Right renal cortex interstitium (tissue), 3 donors: ENCODE data around the gene ZFX. TPM values are rescaled to one million over a fixed set of nuclear protein-coding genes. Genes with fewer than 3 reads are reported as not detected.

Experiments used
- DNase-seq, 3 donors: peaks; one replicate each; pipeline ENCODE4 v3.0.0-alpha.2; 2013; ENCODE audit warnings: low read depth in 3 of 3, low spot score in 2 of 3
- polyA plus RNA-seq, 3 donors: library from polyadenylated mRNA; unstranded; fragments of 120-200 nt; gene quantifications; one replicate each; pipeline ENCODE4 v1.2.1, GENCODE V29; 2013; ENCODE audit not compliant: insufficient read length in 3 of 3

ZFX gene
- polyA plus RNA-seq, 3 donors: 29.2 to 32.6 (median 29.2) TPM

DNA sequence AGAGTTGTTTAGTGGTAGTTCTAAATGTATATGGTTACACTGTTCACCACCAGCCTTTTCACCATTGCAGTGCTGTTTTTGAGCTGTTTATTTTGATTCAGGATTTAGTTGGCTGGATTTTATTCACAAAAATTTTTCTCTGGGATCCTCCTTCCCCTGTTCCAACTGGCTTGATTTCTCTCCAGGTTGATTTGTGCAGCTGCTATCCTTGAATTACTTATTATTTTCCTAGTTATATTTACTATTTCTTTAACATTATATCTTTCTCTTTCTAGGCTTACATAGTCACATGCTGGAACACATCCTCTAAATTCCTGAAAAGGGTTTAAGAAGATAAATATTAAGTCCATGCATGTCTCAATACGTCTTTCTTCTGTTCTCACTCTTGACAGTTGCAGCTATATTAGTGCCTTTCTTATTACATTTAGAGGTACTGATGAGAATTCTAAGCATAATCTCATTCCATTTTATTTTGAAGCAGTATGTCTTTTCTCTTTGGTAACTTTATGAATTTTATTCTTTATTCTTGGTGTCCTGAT is 82.2 kb downstream of the ZFX start:
- DNase-seq: no peak

DNA sequence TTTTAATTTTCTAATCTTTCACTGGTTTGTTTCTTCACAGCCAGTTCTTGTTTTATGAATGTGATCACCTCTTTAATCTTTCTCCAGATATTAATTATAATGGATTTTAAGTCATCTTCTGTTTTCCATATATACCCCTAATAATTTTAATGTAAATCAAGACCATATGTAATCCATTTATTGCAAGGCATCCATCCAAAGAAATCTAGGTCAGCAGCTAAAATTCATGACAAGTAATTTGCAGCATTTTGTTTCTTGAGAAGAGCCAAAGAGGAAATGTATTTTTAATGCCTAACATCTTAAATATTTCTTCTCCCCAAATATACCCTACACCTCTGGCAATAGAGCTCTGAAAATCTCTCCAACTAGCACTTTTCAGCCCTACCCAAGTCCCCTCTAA is 83.3 kb downstream of the ZFX start:
- DNase-seq: no peak

DNA sequence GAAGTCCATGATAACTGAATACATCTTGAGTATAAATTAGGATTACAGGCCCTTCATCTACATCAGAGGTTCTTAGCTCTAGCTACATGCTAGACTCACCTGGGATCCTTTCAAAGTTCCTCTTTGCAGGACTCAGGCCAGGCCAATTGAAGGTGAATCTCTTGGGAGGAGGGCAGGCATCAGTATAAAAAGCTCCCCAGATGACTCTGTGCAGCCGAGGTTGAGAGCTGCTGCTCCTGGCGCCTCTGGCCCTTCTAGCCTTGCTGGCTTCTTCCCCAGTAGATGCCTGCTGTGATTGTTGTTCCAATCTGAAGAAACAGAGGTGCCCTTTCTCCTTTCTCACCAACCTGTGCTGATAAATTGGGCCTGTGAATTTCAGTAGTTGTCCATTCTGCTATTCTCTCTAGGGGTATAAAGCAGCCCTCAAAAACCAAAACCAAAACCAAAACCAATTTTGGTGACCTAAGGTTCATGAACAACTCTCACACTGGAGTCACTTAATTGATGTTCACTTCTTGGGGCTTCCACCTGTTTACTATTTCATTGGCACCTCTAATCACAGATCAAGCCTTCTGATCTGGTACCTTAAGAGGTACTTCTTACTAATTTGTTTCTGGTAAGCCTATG is 85.7 kb downstream of the ZFX start:
- DNase-seq: no peak

DNA sequence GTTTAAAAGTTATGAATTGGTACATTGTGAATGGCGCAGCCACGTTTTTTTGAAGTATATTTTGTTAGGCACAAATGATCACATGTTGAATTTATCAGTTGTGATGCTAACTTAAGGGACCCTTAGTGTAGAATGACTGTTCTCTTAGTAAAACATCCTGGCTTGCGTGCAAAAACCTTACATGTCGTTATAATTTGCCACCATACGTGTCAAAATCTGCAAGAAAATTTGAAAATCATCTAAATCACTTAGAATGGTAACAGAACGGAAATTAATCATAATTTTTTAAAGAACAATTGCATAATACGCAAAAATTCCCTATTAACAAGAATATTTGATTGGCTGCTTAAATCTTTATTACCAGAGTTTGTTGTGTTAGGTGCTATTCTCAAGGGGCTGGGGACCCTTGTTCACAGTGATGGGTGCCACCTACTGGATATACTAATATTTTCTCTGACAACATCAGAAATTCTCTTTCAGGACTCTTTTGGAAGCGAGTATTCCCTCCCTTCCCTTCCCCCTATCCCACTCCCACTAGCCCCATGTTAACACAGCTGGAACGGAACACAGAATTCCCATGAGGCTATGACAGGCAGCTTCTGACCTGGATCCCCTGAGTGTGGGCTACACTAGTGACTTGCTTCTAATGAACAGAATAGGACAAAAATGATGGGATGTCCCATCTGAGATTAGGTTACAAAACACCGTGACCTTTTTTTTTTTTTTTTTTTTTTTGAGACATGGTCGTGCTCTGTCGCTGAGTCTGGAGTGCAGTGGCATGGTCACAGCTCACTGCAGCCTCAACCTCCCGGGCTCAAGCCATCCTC is 92.5 kb downstream of the ZFX start:
- DNase-seq: peak in 1 of 3 donors; percentile 6

- no peak for DNase-seq
These were observed 93.2 kb downstream of the ZFX start for GRCh38 chrX:24242649-24243175.

DNA sequence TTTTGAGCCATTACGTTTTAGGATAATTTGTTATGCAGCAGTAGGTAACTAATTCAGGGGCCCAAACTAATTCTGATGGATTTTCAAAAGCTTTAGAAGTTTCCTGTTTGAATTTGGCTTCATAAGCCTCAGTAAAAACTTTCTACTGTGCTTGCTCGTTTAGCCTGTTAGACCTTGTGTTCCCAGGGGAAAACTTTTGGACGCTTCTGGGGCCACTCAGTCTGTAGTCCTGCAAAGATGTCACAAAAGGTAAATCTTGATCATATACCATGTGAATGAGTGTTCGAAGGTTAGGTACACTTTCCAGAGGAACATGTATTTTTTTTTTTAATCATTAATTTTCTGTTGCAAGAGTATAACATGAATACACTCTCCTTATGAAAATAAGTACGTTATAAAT is 93.7 kb downstream of the ZFX start:
- no peak for DNase-seq

- no peak for DNase-seq
These were observed 94.2 kb downstream of the ZFX start for GRCh38 chrX:24243692-24244091.

GRCh38 chrX:24245202-24245601 is 95.7 kb downstream of the ZFX start:
- no peak for DNase-seq

- no peak for DNase-seq
These were observed 98.5 kb downstream of the ZFX start for GRCh38 chrX:24248042-24248441.

- DNase-seq: no peak
These were observed 103.5 kb downstream of the ZFX start for GRCh38 chrX:24253030-24253429.

DNA sequence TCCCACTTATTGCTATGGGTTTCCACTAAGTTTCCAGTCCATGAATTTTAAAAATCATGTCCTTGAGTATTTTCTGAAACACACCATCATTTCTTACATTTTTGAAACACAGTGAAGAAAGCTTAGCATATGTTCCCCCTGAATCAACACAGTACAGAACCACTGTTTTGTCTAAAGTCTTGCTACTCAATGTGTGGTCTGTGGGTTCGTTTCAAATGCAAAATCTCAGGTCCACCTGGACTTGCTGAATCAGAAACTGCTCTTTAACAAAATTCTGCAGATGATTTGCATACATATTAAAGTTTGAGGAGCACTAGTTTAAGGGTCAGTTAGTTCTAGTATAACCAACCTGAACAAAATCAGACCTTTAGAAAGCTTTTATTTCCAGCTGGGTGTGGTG is 103.9 kb downstream of the ZFX start:
- no peak for DNase-seq

- no peak for DNase-seq
These were observed 107.5 kb downstream of the ZFX start for GRCh38 chrX:24257011-24257410.

DNA sequence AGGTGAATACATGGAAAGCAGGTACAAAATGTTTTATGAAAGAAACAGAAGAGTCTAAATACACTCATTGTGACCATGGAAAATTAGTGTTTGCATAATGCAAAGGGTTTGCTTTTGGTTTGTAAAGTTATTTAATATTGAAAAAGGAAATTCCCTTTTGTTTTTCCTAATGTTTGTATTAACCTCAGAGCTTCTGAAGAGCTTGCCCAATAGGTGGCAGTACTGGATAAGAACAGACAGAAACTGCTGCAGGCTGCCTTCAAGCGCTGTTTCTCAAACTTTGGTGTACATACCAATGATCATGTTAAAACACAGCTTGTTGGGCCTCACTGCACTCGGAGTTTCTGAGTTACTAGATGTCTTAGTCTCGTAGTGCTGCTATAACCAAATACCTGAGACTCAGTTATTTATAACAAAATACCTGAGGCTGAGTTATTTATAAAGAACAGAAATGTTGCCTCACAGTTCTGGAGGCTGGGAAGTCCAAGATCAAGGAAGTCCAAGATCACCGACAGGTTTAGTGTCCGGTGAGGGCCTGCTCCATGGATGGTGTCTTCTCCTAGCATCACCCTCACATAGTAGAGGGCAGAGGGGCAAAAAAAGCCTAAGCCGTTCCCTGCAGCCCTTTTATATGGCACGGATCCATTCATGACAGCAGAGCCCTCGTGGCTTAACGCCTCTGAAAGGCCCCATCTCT is 110.2 kb downstream of the ZFX start:
- no peak for DNase-seq

DNA sequence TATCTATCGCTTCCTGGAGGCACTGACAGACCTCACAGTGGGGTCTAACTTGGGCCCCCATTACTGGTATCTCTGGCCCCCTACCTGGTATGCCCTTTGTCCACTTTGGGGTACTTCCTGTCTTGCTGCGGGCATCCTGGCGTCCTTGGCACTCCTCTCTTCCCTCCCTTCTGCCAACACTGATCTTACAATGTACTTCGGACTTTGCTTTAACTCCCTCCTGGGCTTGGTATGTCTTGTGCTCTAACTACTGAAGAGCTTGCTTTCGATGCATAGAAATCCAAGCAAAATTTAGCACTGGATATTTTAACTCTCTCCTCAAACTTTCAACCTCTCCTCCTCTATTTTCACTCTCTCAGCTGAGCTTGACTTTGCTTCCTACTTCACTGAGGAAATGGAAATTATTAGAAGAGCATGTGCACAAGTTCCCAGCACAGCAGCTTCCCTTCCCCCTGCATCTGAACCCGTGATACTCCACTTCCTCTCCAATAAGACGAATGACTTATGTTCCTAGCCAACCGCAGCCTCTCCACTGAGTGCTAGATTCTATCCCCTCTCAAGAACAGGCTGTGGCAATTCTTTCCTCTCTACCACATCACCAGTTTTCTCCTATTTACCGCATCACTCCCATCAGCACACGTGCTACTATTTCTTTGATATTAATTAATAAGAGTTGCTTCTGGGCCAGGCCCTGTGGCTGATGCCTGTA is 111.5 kb downstream of the ZFX start:
- DNase-seq: no peak

GRCh38 chrX:24262309-24262708 is 112.8 kb downstream of the ZFX start:
- DNase-seq: no peak

GRCh38 chrX:24264383-24264782 is 114.9 kb downstream of the ZFX start:
- no peak for DNase-seq

Other genes with a start within 250 kb of the ZFX start
- gene APOO, start 241.8 kb upstream of the ZFX start, polyA plus RNA-seq: 10 to 100 TPM; 38.6 to 44.8 (median 43.8) TPM
- gene CXorf58, start 241.7 kb upstream of the ZFX start, polyA plus RNA-seq: under 1 TPM; 0.22 to 0.42 (median 0.36) TPM
- gene KLHL15, start 122.5 kb upstream of the ZFX start, polyA plus RNA-seq: 10 to 100 TPM; 15.1 to 17.4 (median 15.8) TPM
- gene EIF2S3, start 94.8 kb upstream of the ZFX start, polyA plus RNA-seq: 100 to 1,000 TPM; 170 to 188 (median 177) TPM
- gene SUPT20HL2, start 164.3 kb downstream of the ZFX start, polyA plus RNA-seq: under 1 TPM in 1 of 3 donors, not detected in 2; 0.11 TPM
- not detected for gene SUPT20HL1, start 210.9 kb downstream of the ZFX start, polyA plus RNA-seq